Trophoblast cell (in vitro differentiated cells and primary cell): ENCODE results near the gene SOBP.

ENCODE experiments used
- DNase-seq, 2 donors: peaks; one replicate each; pipeline ENCODE4 v3.0.0-alpha.2; 2016
- H2AFZ ChIP-seq: 2 replicates; pipeline ENCODE4 v1.6.1; 2013; ENCODE audit warnings: low read length, moderate library complexity, mild to moderate bottlenecking; ENCODE audit not compliant: insufficient read depth, poor library complexity
- H2AK5ac ChIP-seq: 2 replicates; pipeline ENCODE4 v1.6.1; 2013; ENCODE audit warnings: mild to moderate bottlenecking, low read length
- H2BK120ac ChIP-seq: 2 replicates; pipeline ENCODE4 v1.6.1; 2013; ENCODE audit warnings: low read length, mild to moderate bottlenecking, moderate library complexity; ENCODE audit not compliant: insufficient read depth, poor library complexity
- H2BK12ac ChIP-seq: 2 replicates; pipeline ENCODE4 v1.6.1; 2013; ENCODE audit warnings: mild to moderate bottlenecking, low read length, moderate library complexity
- H2BK5ac ChIP-seq: 2 replicates; pipeline ENCODE4 v1.6.1; 2013; ENCODE audit warnings: low read length, low read depth, moderate library complexity, mild to moderate bottlenecking; ENCODE audit not compliant: poor library complexity
- H3K14ac ChIP-seq: 2 replicates; pipeline ENCODE4 v1.6.1; 2013; ENCODE audit warnings: mild to moderate bottlenecking, low read length
- H3K18ac ChIP-seq: 2 replicates; pipeline ENCODE4 v1.6.1; 2013; ENCODE audit warnings: mild to moderate bottlenecking, low read length
- H3K23ac ChIP-seq: 2 replicates; pipeline ENCODE4 v1.6.1; 2013; ENCODE audit warnings: low read length
- H3K27ac ChIP-seq: 2 replicates; pipeline ENCODE4 v1.5.1; 2013; ENCODE audit warnings: low read depth, mild to moderate bottlenecking, inconsistent platforms, low read length, moderate library complexity
- H3K27me3 ChIP-seq: 2 replicates; pipeline ENCODE4 v1.6.1; 2013; ENCODE audit warnings: inconsistent platforms, mild to moderate bottlenecking, low read length, moderate library complexity; ENCODE audit not compliant: insufficient read depth
- H3K36me3 ChIP-seq, 2 experiments: 1 replicate in 1 of 2; 2 replicates in 1 of 2; pipeline ENCODE4 v1.6.1; 2013; ENCODE audit warnings: low read length in 2 of 2, mild to moderate bottlenecking in 2 of 2, moderate library complexity in 1 of 2; ENCODE audit not compliant: insufficient read depth in 2 of 2, control insufficient read depth in 1 of 2
- H3K4ac ChIP-seq: 2 replicates; pipeline ENCODE4 v1.6.1; 2013; ENCODE audit warnings: low read depth, mild to moderate bottlenecking, low read length, moderate library complexity
- H3K4me1 ChIP-seq, 2 experiments: 1 replicate in 1 of 2; 2 replicates in 1 of 2; pipeline ENCODE4 v1.6.1; 2013; ENCODE audit warnings: low read length in 2 of 2, mild to moderate bottlenecking in 2 of 2, moderate library complexity in 1 of 2; ENCODE audit not compliant: insufficient read depth in 2 of 2, control insufficient read depth in 1 of 2
- H3K4me2 ChIP-seq: 2 replicates; pipeline ENCODE4 v1.6.1; 2013; ENCODE audit warnings: inconsistent platforms, mild to moderate bottlenecking, low read length, moderate library complexity
- H3K4me3 ChIP-seq: 2 replicates; pipeline ENCODE4 v1.5.1; 2013; ENCODE audit warnings: mild to moderate bottlenecking, low read depth, low read length, inconsistent platforms
- H3K79me1 ChIP-seq: one replicate; pipeline ENCODE4 v1.6.1; 2013; ENCODE audit warnings: low read length
- H3K79me2 ChIP-seq: 2 replicates; pipeline ENCODE4 v1.6.1; 2013; ENCODE audit warnings: low read length, mild to moderate bottlenecking; ENCODE audit not compliant: control insufficient read depth, insufficient read depth, poor library complexity
- H3K9ac ChIP-seq: 2 replicates; pipeline ENCODE4 v1.6.1; 2013; ENCODE audit warnings: mild to moderate bottlenecking, low read length
- H3K9me3 ChIP-seq: 2 replicates; pipeline ENCODE4 v1.6.1; 2013; ENCODE audit warnings: low read depth, mild to moderate bottlenecking, control low read depth, inconsistent platforms, low read length; ENCODE audit not compliant: insufficient read depth
- H4K12ac ChIP-seq: 2 replicates; pipeline ENCODE4 v1.6.1; 2013; ENCODE audit warnings: low read depth, mild to moderate bottlenecking, low read length, moderate library complexity
- H4K8ac ChIP-seq: 2 replicates; pipeline ENCODE4 v1.6.1; 2013; ENCODE audit warnings: low read depth, mild to moderate bottlenecking, low read length, moderate library complexity
- H4K91ac ChIP-seq: one replicate; pipeline ENCODE4 v1.6.1; 2013; ENCODE audit warnings: low read depth, mild to moderate bottlenecking, low read length, moderate library complexity
- WGBS: extraction: QIAGEN DNeasy Blood & Tissue Kit; methylation state at CpG from one replicate; pipeline ENCODE4 v1.1.7; 2013; ENCODE audit warnings: missing lambda C conversion rate; ENCODE audit not compliant: insufficient read length, insufficient coverage; ENCODE audit errors: extremely low coverage; 5-methylcytosine and 5-hydroxymethylcytosine counted together

Gene SOBP

GRCh38 chr6:107657755-107658461, 168.0 kb downstream of the SOBP start:
- Histone ChIP-seq H4K8ac (no peak overlapping the region), H2AK5ac (no peak overlapping the region), H3K27ac (no peak overlapping the region), H2AFZ (no peak overlapping the region), H2BK120ac (no peak overlapping the region), H4K12ac (no peak overlapping the region), H3K14ac (no peak overlapping the region), H3K4ac (no peak overlapping the region), H2BK5ac (no peak overlapping the region), H3K79me1 (no peaks in the 10 kb centered on the region), H4K91ac (no peak overlapping the region), H3K9ac (no peak overlapping the region), H3K18ac (no peak overlapping the region), H3K23ac (no peak overlapping the region), H3K4me2 (no peak overlapping the region), H3K27me3 (no peaks in the 10 kb centered on the region), H3K79me2 (no peaks in the 10 kb centered on the region), H2BK12ac (no peak overlapping the region), H3K4me1 (peaks cover 0 to 4% of the 10 kb centered on the region in 2 experiments), H3K36me3 (no peaks in the 10 kb centered on the region), H3K4me3 (no peak overlapping the region), H3K9me3 (no peaks in the 10 kb centered on the region)
- no CpG with 5 or more reads among the region's 17 CpGs for WGBS
- DNase-seq: peak in 1 of 2 donors; percentile 22

DNA sequence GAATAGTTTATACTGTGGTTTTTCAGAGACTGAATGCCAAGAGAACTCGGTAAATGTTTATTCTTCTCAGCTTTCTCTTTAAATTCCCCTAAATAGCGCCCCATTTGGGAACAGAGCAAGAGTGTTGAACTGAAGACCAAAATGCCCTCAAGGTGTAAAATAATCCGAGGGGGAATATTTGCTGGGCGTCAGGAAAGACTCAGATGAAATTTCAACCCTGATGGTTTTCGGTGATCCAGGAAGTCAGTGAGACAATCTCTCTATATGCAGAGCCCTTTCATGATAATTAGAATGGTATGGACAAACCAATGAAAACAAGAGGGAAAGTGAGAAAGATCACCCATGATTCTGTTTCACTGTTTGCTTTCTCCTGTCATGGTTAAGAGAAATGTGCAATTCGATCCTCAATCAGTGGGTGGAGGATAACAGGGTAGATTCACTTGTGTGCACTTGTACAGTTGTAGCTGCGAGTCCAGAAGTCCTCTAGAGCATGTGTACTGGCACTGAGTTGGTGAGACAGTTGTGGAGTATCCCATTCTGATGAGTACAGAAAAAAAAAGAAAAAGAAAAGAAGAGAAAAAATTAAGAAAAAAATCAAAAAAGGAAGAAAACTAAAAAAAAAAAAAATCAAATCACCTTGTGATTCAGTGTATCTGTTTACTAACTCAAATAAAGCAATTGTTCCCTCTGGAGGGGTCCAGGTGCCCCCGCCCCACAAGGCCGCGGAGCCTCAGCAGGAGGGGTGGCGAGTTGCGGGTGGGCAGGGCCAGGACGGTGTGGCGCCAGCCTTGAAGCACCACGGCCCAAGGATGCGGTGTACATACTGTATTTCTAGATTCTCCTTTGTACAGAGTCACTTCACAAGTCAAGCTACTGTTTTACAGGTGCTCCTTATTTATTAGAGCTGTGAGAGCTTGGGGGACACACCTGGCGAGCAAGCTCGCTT, 169.3 kb downstream of the SOBP start:
- Histone ChIP-seq H3K14ac (no peak overlapping the region), H2BK120ac (no peak overlapping the region), H3K4ac (no peak overlapping the region), H3K27ac (no peak overlapping the region), H3K79me1 (no peaks in the 10 kb centered on the region), H4K8ac (no peak overlapping the region), H3K9me3 (no peaks in the 10 kb centered on the region), H3K27me3 (no peaks in the 10 kb centered on the region), H3K4me3 (no peak overlapping the region), H4K91ac (no peak overlapping the region), H2AK5ac (no peak overlapping the region), H2BK5ac (no peak overlapping the region), H3K9ac (no peak overlapping the region), H3K36me3 (no peaks in the 10 kb centered on the region), H3K79me2 (no peaks in the 10 kb centered on the region), H3K4me2 (no peak overlapping the region), H4K12ac (no peak overlapping the region), H2BK12ac (no peak overlapping the region), H2AFZ (no peak overlapping the region), H3K4me1 (peaks cover 0 to 4% of the 10 kb centered on the region in 2 experiments), H3K23ac (no peak overlapping the region), H3K18ac (no peak overlapping the region)
- no CpG with 5 or more reads among the region's 18 CpGs for WGBS
- no peak for DNase-seq

- no peak overlapping the region for H3K4me3 ChIP-seq
- H3K23ac ChIP-seq: no peak overlapping the region
- no peak overlapping the region for H3K9ac ChIP-seq
- H4K8ac ChIP-seq: no peak overlapping the region
- no peak overlapping the region for H2AK5ac ChIP-seq
- no peak for DNase-seq
- H4K12ac ChIP-seq: no peak overlapping the region
- no peak overlapping the region for H2BK120ac ChIP-seq
- no peak overlapping the region for H3K27ac ChIP-seq
- no peak overlapping the region for H3K4me2 ChIP-seq
- no peaks in the 10 kb centered on the region for H3K36me3 ChIP-seq
- no peaks in the 10 kb centered on the region for H3K79me1 ChIP-seq
- H3K27me3 ChIP-seq: no peaks in the 10 kb centered on the region
- no peak overlapping the region for H2BK12ac ChIP-seq
- H3K4ac ChIP-seq: no peak overlapping the region
- H3K4me1 ChIP-seq: peaks cover 0 to 4% of the 10 kb centered on the region in 2 experiments
- no peak overlapping the region for H3K18ac ChIP-seq
- no peak overlapping the region for H3K14ac ChIP-seq
- WGBS: no CpG with 5 or more reads among the region's 11 CpGs
- no peak overlapping the region for H4K91ac ChIP-seq
- H3K9me3 ChIP-seq: no peaks in the 10 kb centered on the region
- no peak overlapping the region for H2BK5ac ChIP-seq
- H2AFZ ChIP-seq: peak overlapping the region; percentile 8
- no peaks in the 10 kb centered on the region for H3K79me2 ChIP-seq
These were observed 170.9 kb downstream of the SOBP start for GRCh38 chr6:107660839-107661238.

GRCh38 chr6:107661291-107661690, 171.4 kb downstream of the SOBP start:
- H3K9me3 ChIP-seq: no peaks in the 10 kb centered on the region
- H3K36me3 ChIP-seq: no peaks in the 10 kb centered on the region
- H2BK120ac ChIP-seq: no peak overlapping the region
- no peak overlapping the region for H3K18ac ChIP-seq
- no peak overlapping the region for H3K27ac ChIP-seq
- H3K4me2 ChIP-seq: no peak overlapping the region
- no peak overlapping the region for H3K23ac ChIP-seq
- no peak overlapping the region for H2BK12ac ChIP-seq
- H3K4ac ChIP-seq: no peak overlapping the region
- WGBS: no CpG with 5 or more reads among the region's 7 CpGs
- no peak overlapping the region for H2AK5ac ChIP-seq
- no peak for DNase-seq
- H4K91ac ChIP-seq: no peak overlapping the region
- no peak overlapping the region for H2BK5ac ChIP-seq
- no peak overlapping the region for H3K9ac ChIP-seq
- no peak overlapping the region for H4K12ac ChIP-seq
- no peaks in the 10 kb centered on the region for H3K79me1 ChIP-seq
- no peaks in the 10 kb centered on the region for H3K79me2 ChIP-seq
- peaks cover 0 to 4% of the 10 kb centered on the region in 2 experiments for H3K4me1 ChIP-seq
- H3K4me3 ChIP-seq: no peak overlapping the region
- H3K14ac ChIP-seq: no peak overlapping the region
- H3K27me3 ChIP-seq: no peaks in the 10 kb centered on the region
- no peak overlapping the region for H2AFZ ChIP-seq
- H4K8ac ChIP-seq: no peak overlapping the region
